Natural killer cell (primary cell): ENCODE measurements around the gene DOCK7. TPM values are rescaled to one million over a fixed set of nuclear protein-coding genes. Genes with fewer than 3 reads are reported as not detected.
A peak's percentile ranks its signal among the peaks of the same experiment; 100 is the strongest.

Source experiments
- ATAC-seq, 3 donors: fragments of 150-1000 bp in 2 of 3; fragments of 200-7000 bp in 1 of 3; cut with Tn5 transposase; 1 replicate in 1 of 3; 2 replicates in 2 of 3; pipeline ENCODE4 v1.10.0; 2021; ENCODE audit warnings: mild to moderate bottlenecking in 2 of 3, moderate library complexity in 2 of 3
- DNase-seq, 2 donors: peaks; one replicate each; pipeline versions ENCODE4 v3.0.0 to v3.0.0-alpha.2; 2013 to 2021; ENCODE audit warnings: mixed read lengths in 1 of 2
- H3K27ac ChIP-seq: one replicate; pipeline ENCODE4 v1.5.1; 2013; ENCODE audit warnings: mild to moderate bottlenecking, low read length
- H3K27me3 ChIP-seq: one replicate; pipeline ENCODE4 v1.6.1; 2013; ENCODE audit warnings: low read length; ENCODE audit not compliant: control insufficient read depth, insufficient read depth
- H3K36me3 ChIP-seq: one replicate; pipeline ENCODE4 v1.6.1; 2013; ENCODE audit warnings: low read length; ENCODE audit not compliant: control insufficient read depth, insufficient read depth
- H3K4me1 ChIP-seq: one replicate; pipeline ENCODE4 v1.6.1; 2013; ENCODE audit warnings: low read length; ENCODE audit not compliant: control insufficient read depth, insufficient read depth
- H3K4me3 ChIP-seq: one replicate; pipeline ENCODE4 v1.5.1; 2013; ENCODE audit warnings: low read length
- H3K9me3 ChIP-seq: one replicate; pipeline ENCODE4 v1.6.1; 2013; ENCODE audit warnings: low read length; ENCODE audit not compliant: control insufficient read depth, insufficient read depth
- H3K27ac Mint-ChIP-seq, 2 donors: one replicate each; pipeline ENCODE4 v1.8.0; 2022; ENCODE audit warnings: mild to moderate bottlenecking in 2 of 2, mixed read lengths in 2 of 2, moderate library complexity in 1 of 2
- H3K27me3 Mint-ChIP-seq, 2 donors: one replicate each; pipeline ENCODE4 v1.8.0; 2022; ENCODE audit warnings: low read depth in 2 of 2, mixed read lengths in 2 of 2
- H3K36me3 Mint-ChIP-seq: one replicate; pipeline ENCODE4 v1.8.0; 2022; ENCODE audit warnings: mixed read lengths
- H3K4me1 Mint-ChIP-seq, 2 donors: one replicate each; pipeline ENCODE4 v1.8.0; 2022; ENCODE audit warnings: mixed read lengths in 2 of 2
- H3K4me3 Mint-ChIP-seq: one replicate; pipeline ENCODE4 v1.8.0; 2022; ENCODE audit warnings: mild to moderate bottlenecking, moderate library complexity, mixed read lengths
- H3K9me3 Mint-ChIP-seq, 2 donors: one replicate each; pipeline ENCODE4 v1.8.0; 2022; ENCODE audit warnings: mixed read lengths in 2 of 2
- WGBS: methylation state at CpG from one replicate; pipeline ENCODE4 v1.1.7; 2013; ENCODE audit warnings: missing lambda C conversion rate; ENCODE audit not compliant: insufficient coverage; 5-methylcytosine and 5-hydroxymethylcytosine counted together
- intact Hi-C: fragments of 100-400 bp; cut with micrococcal nuclease; formaldehyde crosslinking; loops from one replicate; pipeline ENCODE4 v1.14.2; 2022
- total RNA-seq, 4 donors: library from RNA; stranded (reverse); fragments of 120-200 nt in 1 of 4; gene quantifications; one replicate each; pipeline versions ENCODE4 v1.2.3 to v1.2.4, GENCODE V29; 2013 to 2022
- TF ChIP-seq, protein P1 (sequence below): fragments of 200-600 bp; IDR thresholded peaks from one replicate; pipeline ENCODE4 v1.8.0; 2022; ENCODE audit warnings: antibody characterized with exemption

DOCK7 gene, protein sequence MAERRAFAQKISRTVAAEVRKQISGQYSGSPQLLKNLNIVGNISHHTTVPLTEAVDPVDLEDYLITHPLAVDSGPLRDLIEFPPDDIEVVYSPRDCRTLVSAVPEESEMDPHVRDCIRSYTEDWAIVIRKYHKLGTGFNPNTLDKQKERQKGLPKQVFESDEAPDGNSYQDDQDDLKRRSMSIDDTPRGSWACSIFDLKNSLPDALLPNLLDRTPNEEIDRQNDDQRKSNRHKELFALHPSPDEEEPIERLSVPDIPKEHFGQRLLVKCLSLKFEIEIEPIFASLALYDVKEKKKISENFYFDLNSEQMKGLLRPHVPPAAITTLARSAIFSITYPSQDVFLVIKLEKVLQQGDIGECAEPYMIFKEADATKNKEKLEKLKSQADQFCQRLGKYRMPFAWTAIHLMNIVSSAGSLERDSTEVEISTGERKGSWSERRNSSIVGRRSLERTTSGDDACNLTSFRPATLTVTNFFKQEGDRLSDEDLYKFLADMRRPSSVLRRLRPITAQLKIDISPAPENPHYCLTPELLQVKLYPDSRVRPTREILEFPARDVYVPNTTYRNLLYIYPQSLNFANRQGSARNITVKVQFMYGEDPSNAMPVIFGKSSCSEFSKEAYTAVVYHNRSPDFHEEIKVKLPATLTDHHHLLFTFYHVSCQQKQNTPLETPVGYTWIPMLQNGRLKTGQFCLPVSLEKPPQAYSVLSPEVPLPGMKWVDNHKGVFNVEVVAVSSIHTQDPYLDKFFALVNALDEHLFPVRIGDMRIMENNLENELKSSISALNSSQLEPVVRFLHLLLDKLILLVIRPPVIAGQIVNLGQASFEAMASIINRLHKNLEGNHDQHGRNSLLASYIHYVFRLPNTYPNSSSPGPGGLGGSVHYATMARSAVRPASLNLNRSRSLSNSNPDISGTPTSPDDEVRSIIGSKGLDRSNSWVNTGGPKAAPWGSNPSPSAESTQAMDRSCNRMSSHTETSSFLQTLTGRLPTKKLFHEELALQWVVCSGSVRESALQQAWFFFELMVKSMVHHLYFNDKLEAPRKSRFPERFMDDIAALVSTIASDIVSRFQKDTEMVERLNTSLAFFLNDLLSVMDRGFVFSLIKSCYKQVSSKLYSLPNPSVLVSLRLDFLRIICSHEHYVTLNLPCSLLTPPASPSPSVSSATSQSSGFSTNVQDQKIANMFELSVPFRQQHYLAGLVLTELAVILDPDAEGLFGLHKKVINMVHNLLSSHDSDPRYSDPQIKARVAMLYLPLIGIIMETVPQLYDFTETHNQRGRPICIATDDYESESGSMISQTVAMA (N-terminal part only)
- 10 to 100 TPM in 1 of 3 donors, 1 to 10 TPM in 2; 4.3 to 13.1 (median 6.0) TPM for total RNA-seq
- total RNA-seq (2013) = 13.7 TPM

DNA sequence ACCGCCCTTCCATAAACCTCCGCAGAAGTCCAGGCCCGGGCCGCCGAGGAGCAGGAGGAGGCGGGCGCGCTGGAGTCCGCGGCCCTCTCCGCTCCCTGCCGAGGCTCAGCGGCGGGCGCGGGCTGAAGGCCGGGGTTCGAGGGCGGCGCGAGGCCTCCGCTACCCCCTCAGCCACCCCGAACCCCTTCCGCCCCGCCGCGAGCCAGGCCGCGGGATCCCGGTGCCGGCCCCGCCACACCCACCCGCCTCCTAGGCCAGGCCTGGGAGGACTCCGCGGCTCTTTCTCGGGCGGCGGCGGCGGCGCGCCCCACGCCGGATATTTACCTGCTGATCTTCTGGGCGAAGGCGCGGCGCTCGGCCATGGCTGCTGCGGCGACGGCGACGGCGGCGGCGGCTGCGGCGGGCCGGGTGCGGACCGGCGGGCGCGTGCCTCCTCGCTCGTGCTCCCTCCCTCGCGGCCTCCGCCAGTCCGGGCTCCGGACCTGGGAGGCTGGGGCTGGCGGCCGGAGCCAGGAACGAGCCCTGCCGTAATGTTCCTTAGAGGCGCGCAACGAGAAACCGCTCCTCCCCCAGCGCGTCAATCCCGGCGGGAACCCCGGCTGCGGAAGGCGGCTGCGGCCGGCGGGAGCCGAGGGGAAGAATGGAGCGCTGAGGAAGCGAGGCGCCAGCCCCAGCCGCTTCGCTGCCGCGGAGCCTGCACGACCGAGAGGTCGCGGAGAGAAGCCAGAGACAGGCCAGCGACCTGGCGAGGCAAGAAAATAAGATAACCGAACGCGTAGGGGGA, at the start of gene DOCK7:
TSS of gene DOCK7 (minus strand) at position 484 of the 784 bp plus-strand sequence. CDS start at position 362, 122 bp downstream.
- Mint-ChIP-seq H3K27ac (peak within 1 kb of the TSS in 1 of 2 donors; percentile 81), H3K9me3 (no peaks in the 10 kb centered on the region), H3K27me3 (peaks cover 0 to 6% of the 10 kb centered on the region in 2 donors), H3K4me1 (peaks cover 0 to 12% of the 10 kb centered on the region in 2 donors), H3K36me3 (no peaks in the 10 kb centered on the region), H3K4me3 (peak within 1 kb of the TSS; percentile 88)
- H3K4me1 ChIP-seq = peaks cover 10% of the 10 kb centered on the region
- peak within 1 kb of the TSS; percentile 67 for H3K4me3 ChIP-seq
- WGBS = under 1% methylated on average over 107 of the region's 107 CpGs
- ATAC-seq (peak; percentile 52 to 68 (median 52)), DNase-seq (peak; percentile 30 to 67)
- intact Hi-C loops = loop anchor here (10.0 kb wide), 1 partner anchor 97 kb away; the partner anchor contains the start of gene ATG4C
- H3K9me3 ChIP-seq = no peaks in the 10 kb centered on the region
- H3K36me3 ChIP-seq = no peaks in the 10 kb centered on the region
- TF ChIP-seq, protein P1, sequence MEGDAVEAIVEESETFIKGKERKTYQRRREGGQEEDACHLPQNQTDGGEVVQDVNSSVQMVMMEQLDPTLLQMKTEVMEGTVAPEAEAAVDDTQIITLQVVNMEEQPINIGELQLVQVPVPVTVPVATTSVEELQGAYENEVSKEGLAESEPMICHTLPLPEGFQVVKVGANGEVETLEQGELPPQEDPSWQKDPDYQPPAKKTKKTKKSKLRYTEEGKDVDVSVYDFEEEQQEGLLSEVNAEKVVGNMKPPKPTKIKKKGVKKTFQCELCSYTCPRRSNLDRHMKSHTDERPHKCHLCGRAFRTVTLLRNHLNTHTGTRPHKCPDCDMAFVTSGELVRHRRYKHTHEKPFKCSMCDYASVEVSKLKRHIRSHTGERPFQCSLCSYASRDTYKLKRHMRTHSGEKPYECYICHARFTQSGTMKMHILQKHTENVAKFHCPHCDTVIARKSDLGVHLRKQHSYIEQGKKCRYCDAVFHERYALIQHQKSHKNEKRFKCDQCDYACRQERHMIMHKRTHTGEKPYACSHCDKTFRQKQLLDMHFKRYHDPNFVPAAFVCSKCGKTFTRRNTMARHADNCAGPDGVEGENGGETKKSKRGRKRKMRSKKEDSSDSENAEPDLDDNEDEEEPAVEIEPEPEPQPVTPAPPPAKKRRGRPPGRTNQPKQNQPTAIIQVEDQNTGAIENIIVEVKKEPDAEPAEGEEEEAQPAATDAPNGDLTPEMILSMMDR = no peak
- no peak within 1 kb of the TSS for H3K27ac ChIP-seq
- H3K27me3 ChIP-seq = no peaks in the 10 kb centered on the region

DNA sequence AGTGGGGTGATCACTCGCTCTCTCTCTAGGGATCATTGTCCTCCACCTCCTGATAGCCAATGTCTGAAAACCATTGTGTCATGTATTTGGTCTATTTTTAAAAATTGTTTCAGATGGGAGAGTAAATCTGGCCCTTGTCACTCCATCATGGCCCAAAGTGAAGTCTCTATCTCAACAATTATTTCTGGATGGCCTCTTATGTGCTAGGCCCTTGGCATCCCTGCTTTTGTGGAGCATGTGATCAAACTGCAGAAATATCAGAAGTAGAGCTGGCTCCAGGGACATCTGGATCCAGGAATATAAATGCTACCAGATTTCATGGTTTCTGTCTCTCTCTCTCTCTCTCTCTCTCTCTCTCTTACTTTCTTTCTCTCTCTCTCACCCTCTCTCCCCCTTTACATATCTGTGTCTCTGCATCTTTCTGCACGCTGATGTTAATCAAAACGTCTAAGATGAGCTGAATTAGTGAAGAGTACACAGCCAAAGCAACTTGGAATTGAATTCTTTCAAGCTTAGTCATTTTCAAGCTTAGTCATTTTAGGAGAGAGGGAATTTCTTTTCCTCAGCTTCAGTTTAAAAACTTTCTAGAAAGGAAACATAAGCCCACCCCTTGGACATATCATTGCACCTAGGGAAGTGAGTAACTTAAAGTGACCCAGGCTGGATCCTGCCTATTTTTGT, 47.4 kb upstream of the DOCK7 start:
- Mint-ChIP-seq H3K27ac (no peak overlapping the region), H3K4me3 (no peak overlapping the region), H3K27me3 (peaks cover 5 to 6% of the 10 kb centered on the region in 2 donors), H3K4me1 (no peaks in the 10 kb centered on the region), H3K36me3 (no peaks in the 10 kb centered on the region), H3K9me3 (no peaks in the 10 kb centered on the region)
- no peaks in the 10 kb centered on the region for H3K36me3 ChIP-seq
- H3K27me3 ChIP-seq = no peaks in the 10 kb centered on the region
- no peak for DNase-seq
- no peaks in the 10 kb centered on the region for H3K9me3 ChIP-seq
- no peak for ATAC-seq
- no peak overlapping the region for H3K27ac ChIP-seq
- 100% methylated on average over 1 of the region's 3 CpGs for WGBS
- H3K4me3 ChIP-seq = no peak overlapping the region
- intact Hi-C loops = no loop called here
- no peaks in the 10 kb centered on the region for H3K4me1 ChIP-seq
- TF ChIP-seq, protein P1 = no peak

DNA sequence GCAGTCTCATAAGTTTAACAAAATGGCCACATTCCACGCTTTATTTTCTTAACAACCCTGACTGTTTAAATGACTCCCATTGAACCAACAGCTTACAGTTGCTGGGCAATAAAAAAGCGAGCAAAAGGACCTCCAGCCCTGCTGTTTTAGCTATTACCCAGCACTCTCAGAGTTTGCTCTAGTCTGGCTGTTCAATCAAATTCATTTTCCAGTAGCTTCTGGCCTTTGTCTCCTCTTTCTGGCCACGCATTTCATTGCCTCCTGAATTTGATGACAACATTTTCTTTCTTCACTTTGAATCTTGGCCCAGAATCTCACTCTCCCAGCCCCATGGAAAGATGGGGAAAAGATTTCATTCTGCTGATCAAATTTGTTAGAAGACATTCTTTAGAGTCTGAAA, 44.1 kb upstream of the DOCK7 start:
- Mint-ChIP-seq H3K4me3 (no peak overlapping the region), H3K4me1 (no peaks in the 10 kb centered on the region), H3K27ac (no peak overlapping the region), H3K36me3 (no peaks in the 10 kb centered on the region), H3K27me3 (peaks cover 13 to 18% of the 10 kb centered on the region in 2 donors), H3K9me3 (no peaks in the 10 kb centered on the region)
- DNase-seq (no peak), ATAC-seq (no peak)
- 74% methylated on average over 3 of the region's 3 CpGs for WGBS
- Histone ChIP-seq H3K27me3 (no peaks in the 10 kb centered on the region), H3K4me1 (no peaks in the 10 kb centered on the region), H3K36me3 (no peaks in the 10 kb centered on the region), H3K4me3 (no peak overlapping the region), H3K9me3 (no peaks in the 10 kb centered on the region), H3K27ac (no peak overlapping the region)
- intact Hi-C loops = no loop called here
- TF ChIP-seq, protein P1 = no peak
